HUES48 (cell line): ENCODE measurements around the gene DYNLT3.
A peak's percentile ranks its signal among the peaks of the same experiment; 100 is the strongest.

Source experiments
- H3K27ac ChIP-seq: one replicate; pipeline ENCODE4 v1.7.0; 2013; ENCODE audit warnings: low read depth, low read length, inconsistent platforms
- H3K27me3 ChIP-seq: 2 replicates; pipeline ENCODE4 v1.6.1; 2013; ENCODE audit warnings: mild to moderate bottlenecking, low read length; ENCODE audit not compliant: control insufficient read depth, insufficient read depth
- H3K36me3 ChIP-seq: 2 replicates; pipeline ENCODE4 v1.6.1; 2013; ENCODE audit warnings: low read length; ENCODE audit not compliant: control insufficient read depth, insufficient read depth
- H3K4me1 ChIP-seq: 2 replicates; pipeline ENCODE4 v1.6.1; 2013; ENCODE audit warnings: mild to moderate bottlenecking, low read length; ENCODE audit not compliant: control insufficient read depth, insufficient read depth
- H3K4me3 ChIP-seq: 2 replicates; pipeline ENCODE4 v1.5.1; 2013; ENCODE audit warnings: mild to moderate bottlenecking, low read depth, low read length
- H3K9ac ChIP-seq: 2 replicates; pipeline ENCODE4 v1.6.1; 2013; ENCODE audit warnings: mild to moderate bottlenecking, low read depth, low read length, moderate library complexity
- H3K9me3 ChIP-seq: 2 replicates; pipeline ENCODE4 v1.6.1; 2013; ENCODE audit warnings: low read length; ENCODE audit not compliant: control insufficient read depth, insufficient read depth

DYNLT3 gene

GRCh38 chrX:37872303-37872655, 24.9 kb upstream of the DYNLT3 start:
- Histone ChIP-seq H3K4me3 (no peak overlapping the region), H3K36me3 (no peaks in the 10 kb centered on the region), H3K9me3 (no peaks in the 10 kb centered on the region), H3K4me1 (no peaks in the 10 kb centered on the region), H3K9ac (no peak overlapping the region), H3K27me3 (0 out of 2 replicates have a peak, but pooled peaks cover 4% of the 10 kb centered on the region), H3K27ac (no peak overlapping the region)

DNA sequence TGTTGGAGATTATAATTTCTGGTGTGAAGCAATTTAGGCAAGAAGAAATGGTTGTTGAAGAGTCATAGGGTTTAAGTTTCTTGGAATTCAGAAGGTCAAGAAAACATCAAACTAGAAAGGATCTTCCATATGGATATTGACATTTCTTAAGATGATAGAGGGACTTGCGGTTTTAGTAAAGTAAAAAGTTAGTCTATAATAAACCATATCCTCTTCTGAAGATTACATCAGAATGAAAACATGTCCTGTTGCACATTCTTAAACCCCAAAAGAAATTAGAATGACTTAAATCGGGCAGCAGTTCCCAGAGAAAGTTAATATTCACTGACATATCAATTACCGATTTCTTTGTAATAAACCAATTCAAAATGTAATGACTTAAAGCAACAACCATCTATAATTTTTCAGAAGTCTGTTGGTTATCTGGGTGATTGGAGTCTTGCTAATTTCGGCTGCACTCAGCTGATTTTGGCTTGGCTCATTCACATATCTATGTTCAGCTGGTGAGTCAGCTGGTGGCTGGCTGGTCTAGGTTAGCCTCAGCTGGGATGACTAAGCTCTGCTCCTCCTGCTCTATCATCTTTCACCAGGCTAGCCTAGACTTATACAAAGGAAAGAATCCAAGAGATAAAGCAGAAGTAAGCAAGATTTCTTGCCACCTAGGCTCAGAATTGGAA, 24.4 kb upstream of the DYNLT3 start:
- no peak overlapping the region for H3K4me3 ChIP-seq
- H3K9ac ChIP-seq = no peak overlapping the region
- 0 out of 2 replicates have a peak, but pooled peaks cover 4% of the 10 kb centered on the region for H3K27me3 ChIP-seq
- H3K36me3 ChIP-seq = no peaks in the 10 kb centered on the region
- no peaks in the 10 kb centered on the region for H3K9me3 ChIP-seq
- no peak overlapping the region for H3K27ac ChIP-seq
- H3K4me1 ChIP-seq = no peaks in the 10 kb centered on the region

DNA sequence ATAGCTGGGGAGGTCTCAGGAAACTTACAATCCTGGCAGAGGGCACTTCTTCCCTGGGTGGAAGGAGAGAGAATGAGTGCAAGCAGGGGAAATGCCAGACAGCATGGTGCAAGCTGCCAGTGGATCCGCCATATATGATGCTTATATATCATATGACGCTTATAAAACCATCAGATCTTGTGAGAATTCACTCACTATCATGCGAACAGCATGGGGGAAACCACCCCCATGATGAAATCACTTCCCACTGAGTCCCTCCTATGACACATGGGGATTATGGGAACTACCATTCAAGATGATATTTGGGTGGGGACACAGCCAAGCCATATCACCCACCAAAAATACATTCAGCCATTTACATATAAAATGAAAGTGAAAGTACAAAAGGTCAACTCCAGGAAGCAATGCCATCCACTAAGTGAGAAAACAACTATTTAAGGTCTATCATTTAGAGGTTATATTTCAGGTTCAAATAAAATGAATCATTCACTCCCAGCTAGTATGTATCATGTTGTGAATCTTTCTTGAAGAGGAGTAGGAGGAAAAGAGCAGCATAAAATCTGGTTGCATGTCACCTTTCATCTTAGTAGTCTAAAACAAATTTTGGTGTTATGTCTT, 20.3 kb upstream of the DYNLT3 start:
- no peaks in the 10 kb centered on the region for H3K27me3 ChIP-seq
- H3K4me1 ChIP-seq = 0 out of 2 replicates have a peak, but pooled peaks cover 5% of the 10 kb centered on the region
- no peak overlapping the region for H3K27ac ChIP-seq
- H3K9me3 ChIP-seq = no peaks in the 10 kb centered on the region
- no peak overlapping the region for H3K4me3 ChIP-seq
- no peaks in the 10 kb centered on the region for H3K36me3 ChIP-seq
- H3K9ac ChIP-seq = no peak overlapping the region

GRCh38 chrX:37863728-37864127, 16.4 kb upstream of the DYNLT3 start:
- Histone ChIP-seq H3K4me3 (no peak overlapping the region), H3K36me3 (no peaks in the 10 kb centered on the region), H3K9ac (no peak overlapping the region), H3K27ac (peak overlapping the region; percentile 53), H3K4me1 (0 out of 2 replicates have a peak, but pooled peaks cover 5% of the 10 kb centered on the region), H3K9me3 (no peaks in the 10 kb centered on the region), H3K27me3 (no peaks in the 10 kb centered on the region)

GRCh38 chrX:37862851-37863250, 15.5 kb upstream of the DYNLT3 start:
- Histone ChIP-seq H3K27me3 (no peaks in the 10 kb centered on the region), H3K4me3 (no peak overlapping the region), H3K36me3 (no peaks in the 10 kb centered on the region), H3K9ac (no peak overlapping the region), H3K4me1 (0 out of 2 replicates have a peak, but pooled peaks cover 5% of the 10 kb centered on the region), H3K27ac (peak overlapping the region; percentile 12), H3K9me3 (no peaks in the 10 kb centered on the region)

DNA sequence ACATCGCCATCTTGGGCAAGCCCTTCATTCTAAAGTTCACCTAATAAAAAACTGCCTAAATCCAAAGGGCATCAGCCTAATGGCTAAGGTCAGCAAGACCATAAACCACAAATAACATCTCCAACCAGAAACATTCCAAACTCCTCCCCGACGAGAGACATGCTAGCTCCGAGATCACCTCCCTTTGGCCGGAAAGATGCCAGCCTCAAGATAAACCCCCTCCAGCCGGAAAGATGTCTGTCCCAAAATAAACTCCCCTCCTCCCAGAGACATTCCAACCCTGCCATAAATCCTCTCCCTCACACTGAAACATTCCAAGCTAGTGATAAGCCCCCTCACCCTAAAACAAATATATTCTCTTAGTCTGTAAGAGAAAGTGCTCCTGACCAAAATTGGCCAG, 13.3 kb upstream of the DYNLT3 start:
- Histone ChIP-seq H3K27ac (no peak overlapping the region), H3K4me3 (no peak overlapping the region), H3K36me3 (no peaks in the 10 kb centered on the region), H3K9me3 (no peaks in the 10 kb centered on the region; the same call in 1 of the 2 replicates), H3K4me1 (0 out of 2 replicates have a peak, but pooled peaks cover 5% of the 10 kb centered on the region), H3K27me3 (no peaks in the 10 kb centered on the region), H3K9ac (no peak overlapping the region)

- no peak overlapping the region for H3K9ac ChIP-seq
- H3K4me1 ChIP-seq = no peaks in the 10 kb centered on the region
- H3K4me3 ChIP-seq = no peak overlapping the region
- H3K9me3 ChIP-seq = no peaks in the 10 kb centered on the region; the same call in 1 of the 2 replicates
- H3K27me3 ChIP-seq = no peaks in the 10 kb centered on the region
- no peaks in the 10 kb centered on the region for H3K36me3 ChIP-seq
- H3K27ac ChIP-seq = no peak overlapping the region
These were observed 7.4 kb upstream of the DYNLT3 start for GRCh38 chrX:37854748-37855147.

DNA sequence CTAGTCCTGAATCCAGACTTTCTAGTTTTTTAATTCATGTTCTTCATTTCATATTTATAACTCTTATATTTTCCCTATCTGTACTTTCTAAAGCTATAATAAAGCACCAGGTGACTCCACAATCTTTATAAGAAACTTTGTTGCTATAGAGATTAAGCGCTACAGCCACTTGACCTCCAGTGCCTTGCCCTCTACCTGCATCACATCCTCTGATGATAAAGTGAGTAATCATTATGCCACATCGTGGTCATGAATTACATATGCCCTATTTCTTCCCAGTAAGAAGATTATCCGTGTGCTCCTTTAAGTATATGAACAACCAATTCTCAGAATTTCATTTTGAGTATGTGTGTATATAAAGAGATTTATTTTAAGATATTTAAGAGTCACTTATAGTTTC, 6.8 kb upstream of the DYNLT3 start:
- no peak overlapping the region for H3K4me3 ChIP-seq
- H3K27me3 ChIP-seq = no peaks in the 10 kb centered on the region
- H3K4me1 ChIP-seq = no peaks in the 10 kb centered on the region
- H3K36me3 ChIP-seq = no peaks in the 10 kb centered on the region
- H3K27ac ChIP-seq = no peak overlapping the region
- H3K9me3 ChIP-seq = no peaks in the 10 kb centered on the region; the same call in 1 of the 2 replicates
- no peak overlapping the region for H3K9ac ChIP-seq

- Histone ChIP-seq H3K36me3 (no peaks in the 10 kb centered on the region), H3K9me3 (no peaks in the 10 kb centered on the region), H3K27ac (peak overlapping the region; percentile 49), H3K4me3 (peak overlapping the region; percentile 69), H3K27me3 (no peaks in the 10 kb centered on the region), H3K9ac (peak overlapping the region; percentile 30; the same call in 1 of the 2 replicates), H3K4me1 (0 out of 2 replicates have a peak, but pooled peaks cover 10% of the 10 kb centered on the region)
These were observed 394 bp upstream of the DYNLT3 start for GRCh38 chrX:37847733-37848197.

DNA sequence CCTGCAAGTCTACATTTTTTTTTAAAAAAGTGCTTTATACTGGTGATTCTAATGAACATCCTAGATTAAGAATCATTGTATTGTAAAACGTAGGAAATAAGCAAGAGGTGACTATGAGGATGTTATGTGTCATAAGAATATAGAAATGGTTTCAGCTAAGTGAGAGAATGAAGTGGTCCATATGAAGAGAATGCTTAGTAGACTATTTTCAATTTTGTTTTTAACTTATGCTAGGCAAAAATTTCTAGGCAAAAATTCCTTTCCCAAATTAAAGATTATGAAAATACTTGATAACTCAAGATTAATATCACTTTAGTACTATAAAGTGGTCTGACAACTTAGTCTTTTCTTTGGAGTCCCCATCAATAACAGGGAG, 825 bp downstream of the DYNLT3 start:
- no peaks in the 10 kb centered on the region for H3K36me3 ChIP-seq
- no peaks in the 10 kb centered on the region for H3K27me3 ChIP-seq
- H3K9ac ChIP-seq = no peak overlapping the region
- 0 out of 2 replicates have a peak, but pooled peaks cover 10% of the 10 kb centered on the region for H3K4me1 ChIP-seq
- no peaks in the 10 kb centered on the region for H3K9me3 ChIP-seq
- no peak overlapping the region for H3K27ac ChIP-seq
- peak overlapping the region; percentile 69 for H3K4me3 ChIP-seq

GRCh38 chrX:37846141-37846540, 1.2 kb downstream of the DYNLT3 start:
- H3K27ac ChIP-seq = no peak overlapping the region
- H3K4me1 ChIP-seq = 0 out of 2 replicates have a peak, but pooled peaks cover 10% of the 10 kb centered on the region
- no peak overlapping the region for H3K9ac ChIP-seq
- no peaks in the 10 kb centered on the region for H3K36me3 ChIP-seq
- H3K27me3 ChIP-seq = no peaks in the 10 kb centered on the region
- H3K4me3 ChIP-seq = no peak overlapping the region; the same call in 1 of the 2 replicates
- H3K9me3 ChIP-seq = no peaks in the 10 kb centered on the region
